ENCODE results near the gene AP5S1.
A peak's percentile ranks its signal among the peaks of the same experiment; 100 is the strongest.

The AP5S1 gene

GRCh38 chr20:3846378-3846739 is 26.0 kb downstream of the AP5S1 start:
- no peak for DNase-seq (ENCODE audit: low read depth)

GRCh38 chr20:3846740-3847428 is 26.5 kb downstream of the AP5S1 start, which contains the start of gene MAVS:
MAVS (plus strand) TSS chr20:3846834; CDS start chr20:3854625, 7,791 bp downstream.
- DNase-seq (ENCODE audit: low read depth), result peak; percentile 79

DNA sequence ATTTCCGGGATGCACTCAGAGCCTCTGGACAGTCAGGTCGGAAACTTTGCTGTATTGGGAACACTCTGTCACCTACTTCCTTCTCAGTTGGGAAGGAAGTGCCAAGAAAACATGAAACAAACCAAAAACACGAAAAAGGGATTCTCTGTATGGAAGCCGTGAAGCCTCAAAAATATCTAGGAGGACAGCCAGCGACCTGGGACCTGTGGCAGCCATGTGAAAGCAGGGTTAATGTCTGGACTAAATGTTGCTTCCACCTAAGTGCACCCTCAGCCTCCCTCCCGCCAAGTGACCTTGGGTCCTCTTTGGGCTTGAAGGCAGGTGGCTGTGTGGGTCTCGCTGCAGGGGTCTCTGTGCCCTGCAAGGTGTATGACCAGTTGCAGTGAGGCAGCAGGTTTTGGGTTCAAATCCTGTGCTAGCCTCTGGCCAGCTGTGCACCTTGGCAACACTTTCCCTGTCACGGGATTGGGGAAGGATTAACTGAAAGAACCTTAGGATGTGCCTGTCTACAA is 27.1 kb downstream of the AP5S1 start:
- no peak for DNase-seq (ENCODE audit: low read depth)

DNA sequence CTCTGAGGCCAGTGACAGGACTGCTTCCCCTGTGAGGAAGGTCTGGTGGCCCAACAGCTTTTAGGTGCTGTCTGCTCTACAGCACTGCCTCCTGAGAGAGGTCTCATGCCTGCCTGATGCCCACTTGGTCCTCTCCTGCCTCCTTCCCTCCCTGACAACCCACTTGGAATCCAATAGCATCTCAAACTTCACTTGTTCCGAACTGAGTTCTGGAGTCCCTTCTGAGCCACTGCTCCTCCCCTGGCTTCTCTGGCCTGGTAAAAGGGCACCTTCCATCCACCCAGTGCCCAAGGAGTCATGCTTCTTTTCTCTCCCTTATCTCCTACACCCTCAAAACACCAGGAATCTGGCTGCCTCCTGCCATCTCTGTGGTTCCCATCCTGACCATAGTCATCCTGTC is 28.2 kb downstream of the AP5S1 start:
- DNase-seq (ENCODE audit: low read depth), result no peak

- peak; percentile 21 for DNase-seq (ENCODE audit: low read depth)
Observed at GRCh38 chr20:3854462-3854871, 34.1 kb downstream of the AP5S1 start.

DNA sequence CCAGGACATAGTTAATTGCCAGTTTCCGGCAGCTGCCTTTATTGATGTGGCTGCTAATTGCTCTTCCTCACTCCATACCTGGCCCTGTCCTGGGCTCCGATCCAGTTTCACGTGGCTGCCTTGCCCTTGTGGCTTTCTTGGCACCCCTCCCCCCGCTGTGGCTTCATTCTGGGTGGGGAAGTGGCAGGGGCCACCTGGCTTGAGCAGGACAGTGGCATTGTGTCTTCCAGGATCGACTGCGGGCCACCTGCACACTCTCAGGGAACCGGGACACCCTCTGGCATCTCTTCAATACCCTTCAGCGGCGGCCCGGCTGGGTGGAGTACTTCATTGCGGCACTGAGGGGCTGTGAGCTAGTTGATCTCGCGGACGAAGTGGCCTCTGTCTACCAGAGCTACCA is 37.1 kb downstream of the AP5S1 start:
- no peak for DNase-seq (ENCODE audit: low read depth)

DNA sequence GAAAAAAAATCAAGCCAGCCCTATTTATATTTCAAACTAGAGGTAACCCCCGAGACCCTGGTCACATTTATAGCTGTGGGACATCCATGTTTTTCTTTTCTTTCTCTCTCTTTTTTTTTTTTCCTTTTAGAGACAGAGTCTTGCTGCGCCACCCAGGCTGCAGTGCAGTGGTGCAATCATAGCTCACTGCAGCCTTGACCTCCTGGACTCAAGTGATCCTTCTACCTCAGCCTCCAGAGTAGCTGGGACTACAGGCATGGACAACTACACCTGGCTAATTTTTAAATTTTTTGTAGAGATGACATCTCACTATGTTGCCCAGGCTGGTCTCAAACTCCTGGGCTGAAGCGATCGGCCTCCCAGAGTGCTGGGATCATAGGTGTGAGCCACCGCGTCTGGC is 38.3 kb downstream of the AP5S1 start:
- DNase-seq (ENCODE audit: low read depth), result no peak

DNA sequence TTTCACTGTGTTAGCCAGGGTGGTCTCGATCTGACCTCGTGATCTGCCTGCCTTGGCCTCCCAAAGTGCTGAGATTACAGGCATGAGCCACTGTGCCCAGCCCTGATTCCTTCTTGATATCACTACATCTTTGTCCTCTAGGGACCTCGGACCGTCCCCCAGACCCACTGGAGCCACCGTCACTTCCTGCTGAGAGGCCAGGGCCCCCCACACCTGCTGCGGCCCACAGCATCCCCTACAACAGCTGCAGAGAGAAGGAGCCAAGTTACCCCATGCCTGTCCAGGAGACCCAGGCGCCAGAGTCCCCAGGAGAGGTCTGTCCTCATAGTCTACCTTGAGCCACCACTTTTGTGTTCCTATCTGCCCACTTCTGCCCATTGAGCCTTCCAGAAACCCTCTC is 40.8 kb downstream of the AP5S1 start:
- no peak for DNase-seq (ENCODE audit: low read depth)

DNA sequence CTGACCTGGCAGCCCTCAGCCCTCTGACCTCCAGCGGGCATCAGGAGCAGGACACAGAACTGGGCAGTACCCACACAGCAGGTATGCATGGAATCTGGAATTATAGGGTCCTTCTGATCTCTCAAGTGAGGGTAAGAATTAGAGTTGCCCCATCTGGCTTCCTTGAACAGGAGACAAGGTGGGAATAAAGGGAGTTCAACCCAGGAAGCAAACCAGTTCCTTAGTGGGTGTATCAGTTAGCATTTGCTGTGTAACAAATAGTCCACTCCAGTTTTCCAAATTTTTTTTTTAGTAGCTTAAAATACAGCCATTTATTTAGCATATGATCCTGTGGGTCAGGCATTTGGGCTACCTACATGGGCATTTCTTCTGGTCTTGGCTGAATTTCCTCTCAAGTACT is 42.0 kb downstream of the AP5S1 start:
- DNase-seq (ENCODE audit: low read depth), result no peak

GRCh38 chr20:3863317-3863716 is 43.0 kb downstream of the AP5S1 start:
- no peak for DNase-seq (ENCODE audit: low read depth)

DNA sequence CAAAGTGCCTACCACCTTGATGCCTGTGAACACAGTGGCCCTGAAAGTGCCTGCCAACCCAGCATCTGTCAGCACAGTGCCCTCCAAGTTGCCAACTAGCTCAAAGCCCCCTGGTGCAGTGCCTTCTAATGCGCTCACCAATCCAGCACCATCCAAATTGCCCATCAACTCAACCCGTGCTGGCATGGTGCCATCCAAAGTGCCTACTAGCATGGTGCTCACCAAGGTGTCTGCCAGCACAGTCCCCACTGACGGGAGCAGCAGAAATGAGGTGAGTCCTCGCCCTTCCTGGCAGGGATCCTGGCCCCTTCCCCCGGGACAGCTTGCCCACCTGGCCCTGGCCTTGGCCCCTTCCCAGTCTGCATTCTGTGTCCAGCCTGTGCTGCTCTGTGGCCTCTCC is 44.2 kb downstream of the AP5S1 start:
- no peak for DNase-seq (ENCODE audit: low read depth)

DNA sequence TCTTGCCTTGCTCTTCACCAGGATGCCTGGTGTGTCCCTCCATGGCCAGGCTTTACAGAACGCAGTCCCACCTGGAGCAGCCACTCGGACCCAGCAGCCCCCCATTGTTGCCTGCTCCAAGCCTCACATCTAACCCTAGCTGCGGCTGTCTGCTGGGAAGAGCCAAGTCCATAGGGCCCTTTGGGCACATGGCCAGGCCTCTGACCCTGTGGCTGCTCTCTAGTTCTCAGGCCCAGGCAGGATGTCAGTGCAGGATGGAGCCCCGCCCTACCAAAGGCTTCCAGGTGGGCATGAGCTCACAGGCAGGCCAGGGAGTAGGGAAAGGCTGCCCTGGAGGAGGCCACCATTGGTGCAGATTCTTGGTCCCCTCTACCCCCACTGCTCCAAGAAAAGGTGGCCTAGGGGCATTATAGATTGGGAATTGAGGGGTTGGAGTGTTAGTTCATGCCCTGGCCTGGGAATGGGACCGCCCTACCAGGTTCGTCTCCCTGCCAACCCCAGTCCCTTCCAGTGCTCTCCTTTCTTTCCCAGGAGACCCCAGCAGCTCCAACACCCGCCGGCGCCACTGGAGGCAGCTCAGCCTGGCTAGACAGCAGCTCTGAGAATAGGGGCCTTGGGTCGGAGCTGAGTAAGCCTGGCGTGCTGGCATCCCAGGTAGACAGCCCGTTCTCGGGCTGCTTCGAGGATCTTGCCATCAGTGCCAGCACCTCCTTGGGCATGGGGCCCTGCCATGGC is 45.0 kb downstream of the AP5S1 start:
- DNase-seq (ENCODE audit: low read depth), result no peak

GRCh38 chr20:3865887-3866407 is 45.6 kb downstream of the AP5S1 start:
- DNase-seq (ENCODE audit: low read depth), result no peak

GRCh38 chr20:3866464-3866863 is 46.1 kb downstream of the AP5S1 start:
- DNase-seq (ENCODE audit: low read depth), result no peak

- DNase-seq (ENCODE audit: low read depth), result no peak
Observed at GRCh38 chr20:3867802-3868201, 47.5 kb downstream of the AP5S1 start.

DNA sequence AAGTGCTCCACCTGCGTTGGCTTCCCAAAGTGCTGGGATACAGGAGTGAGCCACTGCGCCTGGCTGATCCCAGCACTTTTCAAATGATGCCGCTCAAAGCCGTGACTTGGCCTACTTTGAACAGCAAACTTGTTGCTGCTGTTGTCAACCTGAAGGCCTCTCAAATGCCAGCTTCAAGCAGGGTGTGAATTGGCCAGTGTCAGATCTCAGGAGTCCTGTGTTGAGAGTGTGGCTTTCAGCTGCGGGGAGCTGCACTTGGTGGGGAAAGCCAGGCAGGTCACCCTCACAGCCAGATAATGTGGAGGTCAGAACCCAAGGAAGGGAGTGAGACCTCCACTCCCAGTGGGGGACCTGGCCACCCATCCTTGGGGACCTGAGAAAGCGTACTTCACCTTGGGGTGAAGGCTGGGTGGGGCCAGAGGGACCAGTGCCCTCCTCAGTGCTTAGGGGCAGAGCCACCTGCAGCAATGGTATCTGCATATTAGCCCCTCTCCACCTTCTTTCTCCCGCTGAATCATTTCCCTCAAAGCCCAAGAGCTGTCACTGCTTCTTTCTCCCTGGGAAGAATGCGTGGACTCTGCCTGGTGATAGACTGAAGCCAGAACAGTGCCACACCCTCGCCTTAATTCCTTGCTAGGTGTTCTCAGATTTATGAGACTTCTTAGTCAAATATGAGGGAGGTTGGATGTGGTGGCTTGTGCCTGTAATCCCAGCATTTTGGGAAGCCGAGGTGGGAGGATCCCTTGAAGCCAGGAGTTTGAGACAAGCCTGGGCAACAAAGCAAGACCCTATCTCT is 49.7 kb downstream of the AP5S1 start:
- no peak for DNase-seq (ENCODE audit: low read depth)

GRCh38 chr20:3871550-3872265 is 51.4 kb downstream of the AP5S1 start:
- peak; percentile 50 for DNase-seq (ENCODE audit: low read depth)

DNA sequence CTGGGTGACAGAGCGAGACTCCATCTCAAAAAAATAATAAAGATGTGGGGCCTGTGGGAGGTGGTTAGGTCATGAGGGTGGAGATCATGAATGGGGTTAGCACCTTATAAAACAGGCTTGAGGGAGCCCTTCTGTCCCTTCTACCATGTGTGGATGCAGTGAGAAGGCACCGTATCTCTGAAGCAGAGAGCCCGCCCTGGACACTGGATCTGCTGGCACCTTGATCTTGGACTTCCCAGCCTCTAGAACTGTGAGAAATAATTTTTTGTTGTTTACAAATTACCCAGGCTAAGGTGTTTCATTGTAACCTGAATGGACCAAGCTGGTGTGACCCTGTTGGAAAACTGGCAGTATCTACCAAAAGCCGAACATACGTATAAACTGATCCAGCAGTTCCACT is 53.2 kb downstream of the AP5S1 start:
- no peak for DNase-seq (ENCODE audit: low read depth)

DNA sequence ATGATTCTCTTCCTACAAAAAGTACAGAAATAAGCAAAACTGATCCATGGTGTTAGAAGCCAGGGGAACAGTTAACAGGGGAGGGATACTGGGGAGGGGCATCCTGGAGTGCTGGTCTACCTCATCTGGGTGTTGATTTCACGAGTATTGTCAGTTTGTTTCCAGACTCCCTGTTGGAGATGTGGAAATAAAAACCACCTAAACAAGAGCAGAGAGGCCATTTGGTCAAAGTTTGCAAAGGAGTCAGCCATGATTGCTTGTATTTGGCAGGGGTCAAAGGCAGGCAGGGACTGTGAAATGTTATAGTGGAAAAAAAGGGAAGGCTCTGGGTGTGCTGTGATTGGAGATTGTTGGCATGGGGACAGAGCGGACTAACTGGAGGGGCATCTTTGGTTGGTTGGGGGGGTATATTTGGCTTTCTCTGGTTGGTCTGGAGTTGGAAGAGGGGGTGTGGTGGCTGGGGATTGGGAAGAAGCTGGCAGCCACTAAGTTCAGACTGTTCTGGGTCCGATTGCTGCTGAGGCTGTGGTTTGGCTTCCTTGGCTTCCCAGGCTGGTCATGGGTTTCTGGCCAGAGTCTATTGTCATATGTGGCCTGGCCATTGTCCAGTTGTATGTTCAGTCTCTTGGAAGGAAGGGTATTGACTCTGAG is 54.0 kb downstream of the AP5S1 start:
- DNase-seq (ENCODE audit: low read depth), result peak; percentile 75

DNA sequence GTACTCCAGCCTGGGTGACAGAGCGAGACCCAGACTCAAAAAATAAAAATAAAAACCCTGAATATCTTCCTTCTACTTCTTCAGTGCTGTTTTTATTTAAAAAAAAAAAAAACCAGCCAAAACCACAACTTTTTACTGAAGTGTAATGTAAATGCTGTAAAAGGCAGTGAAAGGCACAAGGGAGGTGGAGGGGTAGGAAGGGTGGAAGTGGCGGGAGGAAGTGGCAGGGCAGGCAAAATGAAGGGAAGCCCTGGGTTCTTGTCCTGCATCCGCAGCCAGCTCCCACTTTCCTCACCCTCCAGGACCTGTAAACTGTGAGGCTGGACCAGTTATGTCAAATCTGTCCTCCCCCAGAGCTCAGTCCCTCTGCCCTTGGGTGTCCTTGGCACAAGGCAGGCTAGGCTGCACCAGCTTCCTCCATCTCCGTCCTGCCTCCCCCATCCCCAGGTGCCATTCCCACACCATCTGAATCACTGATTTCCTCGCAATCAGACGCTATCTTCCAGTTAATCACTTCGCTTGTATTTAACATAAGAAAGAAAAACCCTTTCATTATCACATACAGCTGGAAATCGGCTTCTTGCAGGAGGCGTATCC is 55.1 kb downstream of the AP5S1 start:
- no peak for DNase-seq (ENCODE audit: low read depth)

DNA sequence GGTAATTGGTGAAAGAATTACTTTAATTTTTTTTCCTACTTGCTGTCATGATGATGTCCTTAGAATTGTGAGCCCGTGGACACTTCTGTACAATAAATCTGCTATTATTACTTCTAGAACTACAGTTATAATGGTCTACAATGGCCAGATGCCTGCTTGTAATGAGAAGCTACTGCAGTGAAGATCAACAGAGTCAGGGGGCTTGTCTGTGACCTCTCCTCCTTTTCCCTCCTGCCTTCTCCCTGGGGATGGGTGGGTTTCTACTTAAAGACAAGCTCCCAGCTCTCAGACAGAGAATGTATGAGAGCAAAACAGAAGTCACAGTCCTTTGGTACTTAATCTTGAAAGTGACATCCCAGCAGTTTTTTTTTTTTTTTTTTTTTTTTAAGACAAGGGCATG is 55.7 kb downstream of the AP5S1 start:
- DNase-seq (ENCODE audit: low read depth), result no peak

All from fibroblast of gingiva (primary cell).